Measurements from ENCODE around the gene ZBTB46.

DNA sequence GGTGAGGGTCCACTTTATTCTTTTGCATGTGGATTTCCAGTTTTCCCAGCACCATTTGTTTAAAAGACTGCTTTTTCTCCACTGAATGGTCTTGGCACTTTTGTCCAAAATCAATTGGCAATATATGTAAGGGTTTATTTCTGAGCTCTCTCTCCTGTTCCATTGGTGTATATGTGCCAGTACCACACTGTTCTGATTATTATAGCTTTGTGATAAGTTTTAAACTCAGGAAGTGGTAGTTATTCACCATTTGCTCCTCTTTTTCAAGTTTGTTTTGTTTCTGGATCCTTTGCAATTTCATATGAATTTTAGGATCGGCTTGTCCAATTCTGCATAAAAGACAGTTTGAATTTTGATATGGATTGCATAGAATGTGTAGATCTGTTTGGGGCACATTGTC is 118.9 kb downstream of the ZBTB46 start:
- TF ChIP-seq, protein P1, sequence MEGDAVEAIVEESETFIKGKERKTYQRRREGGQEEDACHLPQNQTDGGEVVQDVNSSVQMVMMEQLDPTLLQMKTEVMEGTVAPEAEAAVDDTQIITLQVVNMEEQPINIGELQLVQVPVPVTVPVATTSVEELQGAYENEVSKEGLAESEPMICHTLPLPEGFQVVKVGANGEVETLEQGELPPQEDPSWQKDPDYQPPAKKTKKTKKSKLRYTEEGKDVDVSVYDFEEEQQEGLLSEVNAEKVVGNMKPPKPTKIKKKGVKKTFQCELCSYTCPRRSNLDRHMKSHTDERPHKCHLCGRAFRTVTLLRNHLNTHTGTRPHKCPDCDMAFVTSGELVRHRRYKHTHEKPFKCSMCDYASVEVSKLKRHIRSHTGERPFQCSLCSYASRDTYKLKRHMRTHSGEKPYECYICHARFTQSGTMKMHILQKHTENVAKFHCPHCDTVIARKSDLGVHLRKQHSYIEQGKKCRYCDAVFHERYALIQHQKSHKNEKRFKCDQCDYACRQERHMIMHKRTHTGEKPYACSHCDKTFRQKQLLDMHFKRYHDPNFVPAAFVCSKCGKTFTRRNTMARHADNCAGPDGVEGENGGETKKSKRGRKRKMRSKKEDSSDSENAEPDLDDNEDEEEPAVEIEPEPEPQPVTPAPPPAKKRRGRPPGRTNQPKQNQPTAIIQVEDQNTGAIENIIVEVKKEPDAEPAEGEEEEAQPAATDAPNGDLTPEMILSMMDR (IDR thresholded peaks at IDR 0.05) = no peak
- no peak for TF ChIP-seq POLR2A (IDR thresholded peaks at IDR 0.05)

All from sigmoid colon (tissue), 3 donors.